Bone marrow (tissue), 2 donors: Measurements from ENCODE around the gene RFTN2.
"Not testable (repeated sequence)": the region's sequence is repeated elsewhere in the genome, so short reads cannot be mapped to it uniquely, and the experiment has no call there.

ENCODE experiments used
- DNase-seq, 2 donors: peaks; one replicate each; lab custom pipeline; 2025; lab: John Stamatoyannopoulos, UW

Gene RFTN2

DNA sequence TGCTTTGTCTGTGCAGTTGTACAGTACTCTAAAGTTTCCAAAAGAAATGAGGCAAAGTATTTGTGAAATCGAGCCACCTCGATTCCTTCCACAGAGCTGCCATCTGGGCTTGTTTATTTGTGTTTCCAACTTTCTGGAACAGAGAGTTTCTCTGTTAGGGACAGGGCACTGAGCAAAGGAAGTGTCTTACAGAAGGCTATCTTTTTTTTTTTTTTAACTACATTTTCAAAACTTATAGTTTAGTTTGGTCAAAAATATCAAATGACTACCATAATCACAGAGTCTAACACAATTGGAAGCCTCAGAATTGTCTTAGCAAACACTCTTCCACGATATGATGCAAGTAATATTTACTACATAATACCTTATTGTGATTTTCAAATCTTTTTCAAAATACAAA, 796 bp downstream of the RFTN2 start:
- DNase-seq = no peak

DNA sequence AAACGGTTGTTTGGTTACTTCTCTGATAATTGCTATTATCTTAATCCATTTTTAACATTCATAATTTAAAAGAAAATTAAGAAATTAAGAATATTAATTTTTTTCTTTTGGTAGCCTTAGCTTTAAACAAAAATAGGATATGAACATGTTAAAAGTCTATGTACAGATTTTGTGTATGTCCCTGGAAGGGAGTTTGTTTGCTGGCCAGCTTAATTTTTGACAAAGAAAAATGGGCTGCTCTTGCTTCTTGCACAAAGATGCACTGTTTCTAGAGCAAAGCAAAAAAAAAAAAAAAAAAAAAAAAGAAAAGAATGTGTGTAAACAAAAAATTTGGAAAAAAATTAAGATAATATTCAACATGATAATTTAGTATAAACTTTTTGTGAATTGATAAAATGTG, 1.3 kb downstream of the RFTN2 start:
- no peak for DNase-seq

DNA sequence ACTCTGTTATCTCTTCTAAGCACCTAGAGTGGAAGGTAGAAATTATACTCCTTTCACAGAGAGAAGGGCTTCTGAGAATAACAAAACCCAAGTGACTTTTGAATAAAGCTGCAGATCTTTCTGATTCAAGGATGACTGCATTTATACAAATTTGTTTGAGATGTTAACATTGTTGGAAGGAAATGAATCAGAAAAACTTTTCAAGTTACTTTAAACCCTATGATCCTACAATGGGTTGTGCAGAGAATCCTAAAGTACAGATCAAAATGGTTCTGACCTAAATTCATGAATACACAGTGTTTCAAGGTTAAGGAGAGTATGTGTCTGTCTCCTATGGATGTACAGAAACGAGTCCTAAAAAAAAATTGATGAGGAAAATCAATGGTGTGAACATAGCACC, 1.8 kb downstream of the RFTN2 start:
- no peak for DNase-seq

DNA sequence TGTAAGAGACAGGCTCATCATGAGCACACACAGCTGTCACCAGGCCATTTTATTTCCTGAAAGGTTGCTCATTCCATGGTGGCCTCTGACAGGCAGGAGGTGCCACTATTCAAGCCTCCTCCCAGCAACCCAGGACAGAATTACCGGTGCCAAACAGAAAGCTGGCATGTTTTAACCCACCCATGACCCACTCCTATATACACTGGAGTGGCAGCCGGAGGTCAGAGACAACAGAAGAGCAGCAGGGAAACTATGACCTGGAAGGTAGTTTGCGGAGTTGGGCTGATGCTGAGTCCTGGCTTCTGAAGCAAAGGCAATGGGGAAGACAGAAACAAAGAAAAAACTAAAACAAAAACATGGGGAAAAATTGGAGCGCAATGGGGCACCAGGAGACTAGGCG, 2.3 kb downstream of the RFTN2 start:
- DNase-seq = no peak

DNA sequence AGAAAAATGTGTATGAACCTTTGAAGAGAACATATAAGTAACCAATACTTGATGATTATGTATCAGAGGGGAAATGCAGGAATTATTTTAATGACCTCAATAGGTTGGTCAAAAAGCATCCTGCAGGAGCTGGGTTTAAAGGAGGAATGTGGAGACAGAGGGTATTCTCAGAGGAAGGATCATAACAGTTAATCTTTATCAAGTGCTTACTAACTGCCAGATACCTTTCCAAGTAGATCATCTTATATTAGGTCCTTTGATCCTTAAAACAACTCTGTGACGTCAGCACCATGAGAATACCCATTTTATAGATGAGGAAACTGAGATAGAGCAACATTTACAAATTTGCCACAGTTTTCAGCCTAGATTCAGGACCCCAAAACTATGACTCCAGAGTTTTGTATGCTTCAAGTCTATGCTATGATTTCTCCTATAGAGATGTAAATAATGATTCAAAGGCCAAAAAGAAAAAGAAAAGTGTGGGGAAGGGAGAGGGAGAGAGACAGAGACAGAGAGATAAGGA, 3.0 kb downstream of the RFTN2 start:
- no peak for DNase-seq

DNA sequence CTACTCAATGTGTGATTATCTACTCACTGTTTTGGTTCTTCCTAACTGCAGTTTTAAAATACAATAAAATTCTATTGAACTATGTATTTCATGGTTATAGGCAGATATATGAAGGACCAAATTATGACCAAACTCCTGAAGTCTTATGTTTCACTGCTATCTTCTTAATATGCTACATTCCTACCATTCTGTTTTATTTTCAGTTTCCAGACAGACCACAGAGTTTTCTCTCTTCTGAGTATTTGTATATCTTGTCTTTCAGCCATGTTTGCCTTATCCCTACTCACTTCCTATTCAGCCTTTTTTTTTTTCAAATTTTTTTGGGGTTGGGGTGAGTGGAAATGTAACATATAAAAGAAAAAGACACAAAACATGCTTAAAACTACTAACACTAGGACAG, 6.3 kb downstream of the RFTN2 start:
- DNase-seq = no peak

DNA sequence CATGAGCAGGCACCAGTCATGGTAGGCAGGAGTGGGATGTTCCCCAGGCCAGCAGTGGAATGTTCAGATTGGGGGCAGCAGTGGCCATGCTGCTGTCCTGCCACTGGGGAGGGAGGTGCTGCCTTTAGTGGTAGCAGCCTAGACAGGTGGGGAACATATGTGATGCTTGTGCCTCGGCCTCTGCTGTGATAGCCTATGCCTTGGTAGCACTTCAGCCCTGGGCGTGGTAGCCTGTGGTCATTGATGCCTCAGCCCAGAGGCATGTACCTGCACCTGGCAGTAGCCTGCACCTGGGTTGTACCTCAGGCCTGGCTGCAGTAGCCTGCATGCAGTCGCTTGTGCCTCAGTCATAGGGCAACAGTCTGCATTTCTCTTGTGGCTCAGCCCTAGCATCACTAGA, 7.1 kb downstream of the RFTN2 start:
- DNase-seq = no peak

DNA sequence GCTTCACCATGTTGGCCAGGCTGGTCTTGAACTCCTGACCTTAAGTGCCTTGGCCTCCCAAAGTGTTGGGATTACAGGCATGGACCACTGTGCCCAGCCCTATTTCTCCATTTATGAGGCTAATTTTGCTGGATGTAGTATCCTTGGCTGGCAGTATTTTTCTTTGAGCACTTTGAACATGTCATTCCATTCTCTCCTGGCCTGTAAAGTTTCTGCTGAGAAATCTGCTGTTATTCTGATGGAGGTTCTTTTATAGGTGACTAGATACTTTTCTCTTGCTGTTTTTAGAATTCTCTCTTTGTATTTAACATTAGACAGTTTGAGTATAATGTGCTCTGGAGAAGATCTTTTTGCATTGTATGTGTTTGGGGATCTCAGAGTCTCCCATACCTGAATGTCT, 9.1 kb downstream of the RFTN2 start:
- DNase-seq = no peak

DNA sequence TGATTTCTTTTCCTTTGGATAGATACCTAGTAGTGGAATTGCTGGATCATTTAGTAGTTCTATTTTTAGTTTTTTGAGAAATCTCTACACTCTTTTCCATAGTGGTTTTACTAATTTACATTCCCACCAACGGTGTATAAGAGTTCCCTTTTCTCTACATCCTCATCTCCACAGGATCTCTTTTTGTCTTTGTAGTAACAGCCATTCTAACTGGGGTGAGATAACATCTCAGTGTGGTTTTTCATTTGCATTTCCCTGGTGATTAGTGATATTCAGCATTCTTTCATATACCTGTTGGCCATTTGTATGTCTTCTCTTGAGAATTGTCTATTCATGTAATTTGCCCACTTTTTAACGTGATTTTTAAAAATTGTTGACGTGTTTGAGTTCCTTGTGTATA, 13.8 kb downstream of the RFTN2 start:
- DNase-seq = no peak

DNA sequence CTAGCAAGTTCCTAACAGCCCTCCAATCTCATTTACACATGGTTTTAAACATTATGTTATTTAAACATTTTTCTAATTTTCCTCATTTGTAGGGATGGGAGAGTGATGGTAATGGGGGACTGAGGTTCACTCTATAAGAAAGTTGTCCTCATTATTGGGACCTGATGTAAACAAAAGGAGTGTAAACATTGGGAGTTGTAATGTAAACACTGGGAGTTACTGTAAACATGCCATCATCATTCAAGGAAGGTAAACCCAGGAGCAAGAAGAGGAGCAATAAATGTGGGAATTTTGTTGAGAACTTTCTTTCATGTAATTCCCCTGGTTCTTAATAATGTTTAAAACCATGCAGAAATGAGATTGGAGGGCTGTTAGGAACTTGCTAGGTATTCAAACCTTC, 17.8 kb downstream of the RFTN2 start:
- no peak for DNase-seq

DNA sequence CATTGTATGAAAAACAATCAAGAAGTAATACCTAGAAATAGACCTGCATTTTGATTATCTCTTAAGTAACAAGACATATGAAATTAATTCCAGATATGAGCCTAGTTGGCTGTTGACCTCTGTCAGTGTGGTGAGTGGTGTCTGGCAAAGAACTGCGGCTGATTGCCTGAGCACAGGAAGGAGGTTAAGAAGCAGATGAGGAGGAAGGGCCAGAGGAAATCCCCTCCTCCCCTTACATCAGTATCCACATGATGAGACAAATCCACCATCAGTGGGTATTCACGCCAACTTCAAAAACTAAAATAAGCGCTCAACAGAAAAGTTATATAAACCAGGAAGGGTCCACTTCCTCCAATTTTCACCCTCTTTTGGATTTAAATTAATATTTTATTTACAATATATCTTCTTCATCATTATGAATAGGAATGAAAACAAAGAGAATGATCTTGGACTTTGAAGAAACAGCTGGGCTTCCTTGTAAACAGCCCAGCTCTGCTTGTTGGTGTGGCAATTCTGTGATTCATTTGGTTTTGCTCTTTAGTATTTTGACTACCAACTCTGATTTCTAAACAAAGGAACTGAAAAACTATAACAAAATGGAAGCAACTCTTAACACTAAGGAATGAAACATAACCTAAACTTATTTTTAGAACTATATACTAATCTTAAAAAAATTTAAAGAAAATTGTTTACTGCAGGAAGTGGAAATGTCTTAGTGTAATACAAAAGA, 27.3 kb downstream of the RFTN2 start:
- DNase-seq = no peak

DNA sequence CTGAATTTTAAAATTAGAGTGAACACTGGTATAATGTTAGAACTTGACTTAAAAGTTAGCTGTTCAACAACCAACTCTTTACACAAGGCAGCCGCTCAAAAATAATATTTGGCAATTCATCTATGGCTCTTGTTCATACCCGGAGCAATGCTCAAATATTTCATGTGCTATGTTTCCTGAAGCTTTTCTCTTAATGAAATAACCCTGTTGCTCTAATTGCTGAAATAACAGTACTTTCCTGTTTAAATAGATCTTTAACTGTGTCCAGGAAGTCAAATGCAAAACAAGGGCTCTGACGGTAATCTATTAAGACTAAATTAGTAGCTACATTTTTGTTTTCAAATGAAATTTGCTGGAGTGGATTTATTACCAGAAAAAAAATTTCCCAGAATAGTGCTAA, 33.7 kb downstream of the RFTN2 start:
- no peak for DNase-seq

DNA sequence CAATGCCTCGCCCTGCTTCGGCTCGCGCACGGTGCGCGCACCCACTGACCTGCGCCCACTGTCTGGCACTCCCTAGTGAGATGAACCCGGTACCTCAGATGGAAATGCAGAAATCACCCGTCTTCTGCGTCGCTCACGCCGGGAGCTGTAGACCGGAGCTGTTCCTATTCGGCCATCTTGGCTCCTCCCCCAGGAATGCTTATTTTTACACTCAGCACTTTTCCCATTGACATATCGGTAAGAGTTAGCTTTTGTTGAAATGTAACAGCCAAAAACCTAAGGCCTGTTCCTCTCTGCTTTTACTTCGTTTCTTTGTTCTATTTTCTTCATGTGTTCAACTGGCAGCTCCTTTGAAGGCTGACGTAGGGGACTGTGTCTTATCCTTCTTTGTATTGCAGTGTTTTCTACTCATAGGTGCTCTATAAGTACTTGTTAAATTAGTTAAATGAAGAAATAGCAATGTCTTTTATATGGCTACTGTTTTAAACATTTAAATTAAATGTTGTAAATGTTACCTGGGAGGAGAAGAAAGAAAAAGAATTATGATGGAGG, 34.7 kb downstream of the RFTN2 start:
- DNase-seq = not testable (repeated sequence)

DNA sequence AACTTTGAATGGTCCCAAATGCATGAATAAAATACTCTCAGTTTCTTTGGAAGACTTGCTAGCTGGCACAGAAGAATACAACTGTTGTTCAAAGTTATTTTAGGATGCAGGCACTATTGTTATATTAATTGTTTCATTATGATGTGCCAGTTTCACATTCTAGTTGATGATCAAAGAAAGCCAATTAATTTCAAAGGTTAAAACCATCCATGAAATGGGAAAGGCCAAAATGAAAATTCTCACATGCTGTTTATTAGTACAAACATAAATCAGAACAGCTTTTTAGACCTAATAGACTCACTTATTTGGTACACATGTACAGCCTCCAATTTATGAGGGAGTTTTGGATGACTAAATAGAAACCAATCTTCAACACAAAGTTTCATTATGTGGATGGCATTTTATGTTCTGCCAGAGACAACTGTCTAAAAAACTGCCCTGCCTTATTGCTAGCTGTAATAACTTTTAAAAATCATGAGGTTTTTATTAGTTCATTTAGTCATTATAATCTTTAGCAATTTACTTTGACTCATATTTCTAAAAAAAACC, 42.2 kb downstream of the RFTN2 start:
- no peak for DNase-seq

DNA sequence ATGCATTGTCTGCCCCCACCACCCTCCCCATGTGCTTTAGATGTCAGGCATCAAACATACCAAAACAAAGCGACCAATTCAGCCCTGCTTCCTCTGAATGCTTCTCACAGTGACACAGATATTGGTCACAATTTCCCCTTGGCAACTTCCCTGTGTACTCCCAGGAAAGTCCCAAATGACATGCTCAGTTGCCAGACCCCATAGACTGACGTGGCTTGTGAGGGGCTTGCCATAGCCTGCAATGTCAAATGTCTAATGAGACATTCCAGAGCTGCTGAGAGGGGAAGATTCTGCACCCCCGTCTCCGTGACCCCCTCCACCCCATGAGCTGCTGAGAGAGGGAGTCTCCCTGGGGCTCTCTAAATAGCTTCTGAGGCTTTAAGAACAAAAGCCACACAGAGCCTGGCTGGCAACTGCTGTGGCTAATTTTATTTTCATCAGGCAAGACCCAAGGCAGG, 47.3 kb downstream of the RFTN2 start:
- no peak for DNase-seq

DNA sequence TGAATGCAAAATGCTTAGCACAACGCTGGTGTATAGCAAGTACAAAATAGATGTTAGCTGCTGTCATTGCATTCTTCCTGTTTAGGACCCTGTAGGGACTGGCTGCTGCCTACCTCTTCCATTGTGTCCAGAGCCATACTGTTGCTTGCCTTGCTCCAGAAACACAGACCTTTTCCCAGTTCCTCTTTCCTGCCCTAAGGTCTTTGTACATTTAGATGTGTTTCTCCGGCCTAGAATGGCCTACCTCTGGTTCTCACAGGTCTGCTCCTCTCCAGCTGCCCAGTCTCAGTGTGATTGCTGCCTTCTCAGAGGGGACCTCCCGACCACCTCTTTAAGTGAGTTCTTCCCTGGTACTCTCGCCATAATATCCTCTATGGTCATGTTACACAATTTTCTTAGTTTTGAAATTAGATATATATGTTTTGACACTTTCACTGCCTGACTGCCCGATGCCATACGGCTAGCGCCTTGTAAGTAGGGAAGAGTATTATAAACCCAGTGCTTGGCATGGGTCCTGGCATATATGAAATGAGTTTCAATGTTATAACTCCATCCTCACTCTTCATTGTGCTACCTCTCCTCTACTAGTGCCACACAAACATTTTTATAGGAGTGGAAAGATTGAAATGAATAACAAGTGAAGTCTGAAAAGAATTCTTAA, 48.3 kb downstream of the RFTN2 start:
- DNase-seq = no peak

DNA sequence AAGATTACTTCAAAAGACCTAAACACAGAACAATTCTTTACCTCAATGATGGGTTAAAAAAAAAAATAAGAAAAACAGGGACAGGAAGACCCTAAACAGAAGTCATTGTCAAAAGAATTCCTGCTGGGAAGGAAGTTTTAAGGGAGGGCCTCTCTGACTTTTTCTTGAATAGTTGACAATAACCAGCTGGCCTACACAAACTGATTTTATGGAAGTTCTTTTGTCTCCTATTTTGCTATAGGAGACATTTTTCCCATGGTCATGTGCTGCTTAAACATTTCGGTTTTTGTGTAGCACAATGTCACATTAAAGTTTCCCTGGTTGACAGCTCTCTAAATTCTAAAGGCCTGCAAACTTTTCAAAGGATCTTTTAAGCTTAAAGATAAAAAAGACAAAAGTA, 55.3 kb downstream of the RFTN2 start:
- no peak for DNase-seq

DNA sequence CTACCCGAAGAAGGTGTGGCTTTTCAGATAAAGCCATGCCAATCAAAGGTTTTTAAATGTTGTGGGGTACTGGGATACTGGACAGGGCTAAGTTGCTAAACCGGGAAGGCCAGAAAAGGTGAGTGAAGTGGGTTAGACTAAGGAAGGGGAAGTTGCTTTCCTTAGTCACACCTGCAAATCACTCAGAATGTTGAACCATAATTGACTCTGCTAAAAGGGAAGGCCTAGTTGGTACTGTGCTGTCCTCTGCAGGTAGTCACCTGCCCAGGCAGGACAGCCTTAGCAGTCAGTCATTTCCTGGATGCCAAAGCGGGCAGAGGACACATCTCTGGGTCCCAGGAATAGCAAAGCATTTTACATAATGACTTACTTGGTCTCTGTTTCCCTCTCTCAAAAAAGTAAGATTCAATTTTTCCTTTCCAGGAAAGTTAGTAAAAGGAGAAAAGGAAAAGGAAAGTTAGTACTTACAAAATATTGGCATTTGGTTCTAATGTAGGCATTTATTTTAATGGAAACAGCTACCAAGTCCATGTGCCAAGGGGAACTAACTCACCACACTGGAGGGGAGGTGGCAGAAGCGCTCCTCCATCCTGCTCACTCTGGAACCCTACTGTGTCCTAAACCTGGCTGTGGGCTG, 60.3 kb downstream of the RFTN2 start:
- DNase-seq = no peak

DNA sequence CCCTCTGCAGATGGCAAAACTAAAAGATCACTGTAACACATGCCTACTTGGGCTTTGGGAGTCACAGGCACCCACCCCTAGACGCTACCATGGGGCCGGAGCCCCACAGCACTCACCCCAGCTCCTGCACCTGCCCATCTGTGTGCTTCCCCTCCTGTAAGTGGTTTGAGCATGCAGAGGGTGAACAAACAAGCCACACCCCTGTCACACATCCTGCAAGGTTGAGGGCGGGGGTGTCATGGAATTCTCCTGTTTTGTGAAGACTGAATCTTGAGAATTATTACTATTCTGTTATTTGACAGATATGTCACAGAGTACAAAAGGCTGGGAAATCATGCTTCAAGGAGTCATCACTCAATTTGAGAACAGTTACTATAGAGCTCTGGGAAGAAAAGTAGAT, 60.9 kb downstream of the RFTN2 start:
- DNase-seq = no peak

DNA sequence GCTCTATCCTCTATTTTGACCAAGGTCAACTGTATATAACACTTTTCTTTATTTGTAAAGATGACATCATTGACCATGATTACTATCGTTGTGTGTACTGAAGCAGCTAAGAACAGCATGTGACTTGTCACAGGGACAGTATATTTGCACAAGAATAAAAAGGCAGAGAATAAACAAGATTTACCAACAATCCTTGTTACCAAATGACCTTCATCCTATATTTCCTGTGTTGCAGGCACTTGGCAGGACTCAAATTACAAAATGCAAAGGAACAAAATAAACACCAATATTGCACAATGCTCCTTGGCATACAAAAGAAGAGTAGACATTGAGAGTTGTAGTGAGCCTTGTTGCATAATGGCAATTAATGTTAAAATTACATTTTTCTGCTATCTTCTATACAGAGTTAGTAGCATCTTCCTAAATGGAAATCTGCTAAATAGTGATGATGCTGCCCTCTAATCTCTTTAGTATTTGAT, 61.8 kb downstream of the RFTN2 start:
- DNase-seq = no peak

DNA sequence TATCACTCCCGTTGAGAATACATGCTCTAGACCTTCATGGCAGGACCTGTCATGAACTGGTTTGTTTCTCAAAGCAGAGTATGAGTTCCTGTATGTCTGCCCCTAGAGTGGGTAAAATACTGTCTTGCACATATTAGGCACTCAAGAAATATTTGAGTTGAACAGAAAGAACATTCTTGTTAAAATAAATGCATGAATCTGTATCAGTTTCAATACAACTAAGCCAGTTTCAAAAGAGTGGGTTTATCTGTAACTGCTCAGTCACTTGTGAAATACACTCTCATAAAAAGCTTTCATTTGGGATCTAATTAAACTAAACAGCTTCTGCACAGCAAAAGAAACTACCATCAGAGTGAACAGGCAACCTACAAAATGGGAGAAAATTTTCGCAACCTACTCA, 69.2 kb downstream of the RFTN2 start:
- no peak for DNase-seq

DNA sequence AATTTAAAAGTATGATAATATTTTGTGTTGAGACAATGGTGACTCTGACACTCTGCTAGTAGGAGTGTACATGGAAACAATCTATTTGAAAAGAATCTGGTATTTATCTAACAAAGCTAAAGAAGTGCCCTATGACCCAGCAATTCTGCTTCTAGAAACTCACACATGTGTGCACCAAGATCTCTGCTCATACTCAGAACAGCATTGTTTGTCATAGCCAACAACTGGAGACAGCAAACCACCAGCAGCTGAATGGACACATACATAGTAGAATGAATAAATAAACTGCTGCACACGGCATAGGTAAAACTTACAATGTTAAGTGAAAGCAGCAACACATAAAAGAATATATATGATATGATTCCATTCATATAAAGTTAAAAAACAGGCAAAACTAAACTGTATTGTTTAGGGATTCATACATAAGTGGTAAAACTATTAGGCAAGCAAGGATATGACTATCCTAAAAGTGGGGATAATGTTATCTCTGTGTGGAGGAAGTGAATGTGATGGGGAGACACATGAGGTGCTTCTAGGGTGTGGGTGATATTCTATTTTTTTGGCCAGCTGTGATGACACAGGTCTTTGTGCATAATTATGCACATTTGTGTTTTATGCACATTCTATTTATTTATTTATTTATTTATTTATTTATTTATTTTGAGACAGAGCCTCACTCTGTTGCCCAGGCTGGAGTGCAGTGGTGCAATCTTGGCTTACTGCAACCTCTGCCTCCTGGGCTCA, 71.1 kb downstream of the RFTN2 start:
- no peak for DNase-seq
